ENCODE results near the gene CALD1. TPM values are rescaled to one million over a fixed set of nuclear protein-coding genes. Genes with fewer than 3 reads are reported as not detected.

The CALD1 gene
- total RNA-seq, 4 donors from 2014 or later: 32.3 to 462 (median 98.4) TPM

- peaks cover 0 to 56% (median 22%) of the 10 kb centered on the region in 3 donors for H3K4me1 ChIP-seq
- H3K27ac ChIP-seq: peak overlapping the region in 2 of 4 donors; percentile 2 to 76
- H3K27me3 ChIP-seq: no peaks in the 10 kb centered on the region
- peaks cover 0 to 16% (median 0%) of the 10 kb centered on the region in 3 donors for H3K36me3 ChIP-seq
- TF ChIP-seq CTCF (IDR thresholded peaks at IDR 0.05): no peak
- TF ChIP-seq POLR2A (IDR thresholded peaks at IDR 0.05): no peak
- H3K9me3 ChIP-seq: peaks cover 0 to 17% (median 0%) of the 10 kb centered on the region in 3 donors
- no peak for DNase-seq
- intact Hi-C loops (cut with DNase I): no loop called here
- H3K4me3 ChIP-seq: no peak overlapping the region
- 97 to 100% methylated on average over 5 to 6 of the region's 7 CpGs for WGBS, 2 donors
Measured at GRCh38 chr7:134897936-134898335, 118.5 kb downstream of the CALD1 start.

- H3K4me3 ChIP-seq: no peak overlapping the region
- DNase-seq: no peak
- intact Hi-C loops (cut with DNase I): no loop called here
- H3K9me3 ChIP-seq: peaks cover 0 to 17% (median 0%) of the 10 kb centered on the region in 3 donors
- peaks cover 0 to 16% (median 0%) of the 10 kb centered on the region in 3 donors for H3K36me3 ChIP-seq
- no peaks in the 10 kb centered on the region for H3K27me3 ChIP-seq
- peak overlapping the region in 2 of 4 donors; percentile 38 to 76 for H3K27ac ChIP-seq
- WGBS, 2 donors: 37 to 48% methylated on average over 3 of the region's 3 CpGs
- H3K4me1 ChIP-seq: peaks cover 0 to 65% (median 25%) of the 10 kb centered on the region in 3 donors
- TF ChIP-seq POLR2A (IDR thresholded peaks at IDR 0.05): no peak
- no peak for TF ChIP-seq CTCF (IDR thresholded peaks at IDR 0.05)
Measured at GRCh38 chr7:134899729-134900128, 120.3 kb downstream of the CALD1 start.

GRCh38 chr7:134900166-134900982, 120.9 kb downstream of the CALD1 start:
- peak overlapping the region in 2 of 4 donors; percentile 38 to 76 for H3K27ac ChIP-seq
- H3K36me3 ChIP-seq: peaks cover 0 to 16% (median 0%) of the 10 kb centered on the region in 3 donors
- WGBS, 2 donors: 85% methylated on average over 9 of the region's 9 CpGs
- H3K4me3 ChIP-seq: no peak overlapping the region
- intact Hi-C loops (cut with DNase I): no loop called here
- DNase-seq: no peak
- H3K9me3 ChIP-seq: peaks cover 0 to 17% (median 0%) of the 10 kb centered on the region in 3 donors
- no peaks in the 10 kb centered on the region for H3K27me3 ChIP-seq
- TF ChIP-seq CTCF (IDR thresholded peaks at IDR 0.05) (no peak), POLR2A (IDR thresholded peaks at IDR 0.05) (no peak)
- H3K4me1 ChIP-seq: peaks cover 0 to 65% (median 25%) of the 10 kb centered on the region in 3 donors

GRCh38 chr7:134901389-134902020, 122.1 kb downstream of the CALD1 start:
- no peaks in the 10 kb centered on the region for H3K27me3 ChIP-seq
- TF ChIP-seq POLR2A (IDR thresholded peaks at IDR 0.05) (no peak), CTCF (IDR thresholded peaks at IDR 0.05) (no peak)
- peaks cover 0 to 70% (median 25%) of the 10 kb centered on the region in 3 donors for H3K4me1 ChIP-seq
- intact Hi-C loops (cut with DNase I): no loop called here
- DNase-seq: no peak
- 68 to 80% methylated on average over 4 of the region's 4 CpGs for WGBS, 2 donors
- peak overlapping the region in 3 of 4 donors; percentile 43 to 76 (median 61) for H3K27ac ChIP-seq
- peaks cover 0 to 11% (median 0%) of the 10 kb centered on the region in 3 donors for H3K36me3 ChIP-seq
- no peak overlapping the region for H3K4me3 ChIP-seq
- peaks cover 0 to 6% (median 0%) of the 10 kb centered on the region in 3 donors for H3K9me3 ChIP-seq

- Histone ChIP-seq H3K27me3 (no peaks in the 10 kb centered on the region), H3K27ac (peak overlapping the region in 3 of 4 donors; percentile 61 to 76 (median 66)), H3K4me3 (no peak overlapping the region), H3K36me3 (peaks cover 0 to 7% (median 0%) of the 10 kb centered on the region in 3 donors), H3K9me3 (peaks cover 0 to under 1% (median 0%) of the 10 kb centered on the region in 3 donors), H3K4me1 (peaks cover 0 to 76% (median 25%) of the 10 kb centered on the region in 3 donors)
- DNase-seq: no peak
- intact Hi-C loops (cut with DNase I): no loop called here
- 70 to 85% methylated on average over 2 of the region's 2 CpGs for WGBS, 2 donors
- no peak for TF ChIP-seq POLR2A (IDR thresholded peaks at IDR 0.05)
- TF ChIP-seq CTCF (IDR thresholded peaks at IDR 0.05): no peak
Measured at GRCh38 chr7:134902058-134902457, 122.6 kb downstream of the CALD1 start.
